ENCODE data around the gene CABLES1.

The CABLES1 gene

DNA sequence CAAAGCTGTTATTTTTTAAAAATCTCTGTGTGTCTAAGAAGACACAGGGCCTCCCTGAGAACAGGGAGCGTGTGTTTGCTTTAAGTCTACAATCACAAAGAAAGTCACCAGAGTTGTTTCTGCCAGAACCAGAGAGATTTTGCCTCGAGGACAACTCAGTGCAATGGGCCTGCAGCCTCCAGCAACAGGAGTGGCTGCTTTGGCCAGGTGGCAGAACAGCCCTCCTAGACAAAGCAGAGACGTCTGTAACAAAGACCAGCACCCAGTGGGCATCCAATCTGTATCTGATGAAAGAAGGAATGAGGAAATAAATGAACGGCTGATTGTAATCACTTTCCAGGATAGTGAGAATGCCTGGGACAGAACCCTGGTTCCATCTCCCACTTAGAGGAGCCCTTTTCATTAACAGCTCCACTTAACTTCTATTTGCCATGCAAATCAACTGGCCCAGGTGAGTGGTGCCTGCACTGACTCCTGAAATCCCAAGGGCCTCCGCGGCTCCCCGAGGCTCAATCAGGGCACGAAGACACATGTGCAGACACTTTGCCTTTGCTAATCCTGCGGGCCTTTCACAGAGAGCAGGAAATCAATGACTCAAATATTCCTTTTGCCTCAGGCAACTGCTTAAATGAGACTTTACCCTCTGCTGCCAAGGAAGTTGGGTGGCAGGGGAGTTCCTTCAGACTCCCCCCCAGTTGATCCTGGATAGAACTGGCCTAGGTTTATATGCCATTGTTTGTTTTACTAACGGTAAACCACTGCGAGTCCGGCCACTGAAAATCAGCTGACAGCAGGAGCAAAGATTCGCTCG, 146.5 kb downstream of the CABLES1 start:
- no peak for TF ChIP-seq EZH2phosphoT487 (conservative IDR thresholded peaks at IDR 0.05; ENCODE audit: low read length)
- TF ChIP-seq, protein P1, sequence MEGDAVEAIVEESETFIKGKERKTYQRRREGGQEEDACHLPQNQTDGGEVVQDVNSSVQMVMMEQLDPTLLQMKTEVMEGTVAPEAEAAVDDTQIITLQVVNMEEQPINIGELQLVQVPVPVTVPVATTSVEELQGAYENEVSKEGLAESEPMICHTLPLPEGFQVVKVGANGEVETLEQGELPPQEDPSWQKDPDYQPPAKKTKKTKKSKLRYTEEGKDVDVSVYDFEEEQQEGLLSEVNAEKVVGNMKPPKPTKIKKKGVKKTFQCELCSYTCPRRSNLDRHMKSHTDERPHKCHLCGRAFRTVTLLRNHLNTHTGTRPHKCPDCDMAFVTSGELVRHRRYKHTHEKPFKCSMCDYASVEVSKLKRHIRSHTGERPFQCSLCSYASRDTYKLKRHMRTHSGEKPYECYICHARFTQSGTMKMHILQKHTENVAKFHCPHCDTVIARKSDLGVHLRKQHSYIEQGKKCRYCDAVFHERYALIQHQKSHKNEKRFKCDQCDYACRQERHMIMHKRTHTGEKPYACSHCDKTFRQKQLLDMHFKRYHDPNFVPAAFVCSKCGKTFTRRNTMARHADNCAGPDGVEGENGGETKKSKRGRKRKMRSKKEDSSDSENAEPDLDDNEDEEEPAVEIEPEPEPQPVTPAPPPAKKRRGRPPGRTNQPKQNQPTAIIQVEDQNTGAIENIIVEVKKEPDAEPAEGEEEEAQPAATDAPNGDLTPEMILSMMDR (IDR thresholded peaks at IDR 0.05; ENCODE audit: insufficient read depth, low read length, poor library complexity, severe bottlenecking) = no peak
- no peaks in the 10 kb centered on the region for H3K36me3 ChIP-seq (ENCODE audit: low read length)
- H3K4me3 ChIP-seq (ENCODE audit: insufficient read depth, low read length, poor library complexity, severe bottlenecking) = no peak overlapping the region
- no peak overlapping the region for H3K9ac ChIP-seq (ENCODE audit: low read length)
- H3K79me2 ChIP-seq (ENCODE audit: insufficient read depth, low read length) = no peaks in the 10 kb centered on the region
- no peaks in the 10 kb centered on the region for H3F3A ChIP-seq (ENCODE audit: insufficient read depth)
- H3K4me2 ChIP-seq (ENCODE audit: low read depth, low read length, poor library complexity, severe bottlenecking) = no peak overlapping the region
- no peaks in the 10 kb centered on the region for H3K27me3 ChIP-seq (ENCODE audit: low read length)
- H2AFZ ChIP-seq (ENCODE audit: low read depth, low read length, severe bottlenecking) = no peak overlapping the region
- H3K9me3 ChIP-seq (ENCODE audit: insufficient read depth, low read length) = no peaks in the 10 kb centered on the region
- no peaks in the 10 kb centered on the region for H4K20me1 ChIP-seq (ENCODE audit: low read depth, low read length)
- no peak overlapping the region for H3K27ac ChIP-seq (ENCODE audit: low read depth, low read length)
- H3K9me2 ChIP-seq (replicated peaks; ENCODE audit: insufficient read depth, low read length) = no peaks in the 10 kb centered on the region

DNA sequence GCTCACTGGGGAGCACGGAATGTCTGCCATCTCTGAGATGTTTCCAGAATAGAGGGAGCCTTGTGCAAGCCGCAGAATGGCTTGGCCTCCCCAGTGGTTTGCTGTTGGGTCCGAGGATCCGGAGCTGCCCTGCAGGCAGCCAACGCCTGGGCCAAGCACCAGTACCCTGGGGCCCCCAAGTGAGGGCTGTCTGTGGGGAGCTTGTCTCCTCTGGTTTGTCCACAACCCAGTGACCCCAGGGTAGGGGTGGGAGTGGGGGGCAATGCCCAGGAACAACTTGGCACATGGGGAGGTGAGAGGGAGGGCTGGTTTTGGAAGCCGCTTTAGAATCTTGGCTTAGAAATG, 147.1 kb downstream of the CABLES1 start:
- Histone ChIP-seq H3K79me2 (ENCODE audit: insufficient read depth, low read length) (no peaks in the 10 kb centered on the region), H3K27me3 (ENCODE audit: low read length) (no peaks in the 10 kb centered on the region), H3K9me2 (replicated peaks; ENCODE audit: insufficient read depth, low read length) (no peaks in the 10 kb centered on the region), H3K36me3 (ENCODE audit: low read length) (no peaks in the 10 kb centered on the region), H2AFZ (ENCODE audit: low read depth, low read length, severe bottlenecking) (no peak overlapping the region), H3K27ac (ENCODE audit: low read depth, low read length) (no peak overlapping the region), H4K20me1 (ENCODE audit: low read depth, low read length) (no peaks in the 10 kb centered on the region), H3K9me3 (ENCODE audit: insufficient read depth, low read length) (no peaks in the 10 kb centered on the region), H3K4me3 (ENCODE audit: insufficient read depth, low read length, poor library complexity, severe bottlenecking) (no peak overlapping the region), H3F3A (ENCODE audit: insufficient read depth) (no peaks in the 10 kb centered on the region), H3K9ac (ENCODE audit: low read length) (no peak overlapping the region), H3K4me2 (ENCODE audit: low read depth, low read length, poor library complexity, severe bottlenecking) (no peak overlapping the region)
- no peak for TF ChIP-seq EZH2phosphoT487 (conservative IDR thresholded peaks at IDR 0.05; ENCODE audit: low read length)
- TF ChIP-seq, protein P1 (IDR thresholded peaks at IDR 0.05; ENCODE audit: insufficient read depth, low read length, poor library complexity, severe bottlenecking) = no peak

DNA sequence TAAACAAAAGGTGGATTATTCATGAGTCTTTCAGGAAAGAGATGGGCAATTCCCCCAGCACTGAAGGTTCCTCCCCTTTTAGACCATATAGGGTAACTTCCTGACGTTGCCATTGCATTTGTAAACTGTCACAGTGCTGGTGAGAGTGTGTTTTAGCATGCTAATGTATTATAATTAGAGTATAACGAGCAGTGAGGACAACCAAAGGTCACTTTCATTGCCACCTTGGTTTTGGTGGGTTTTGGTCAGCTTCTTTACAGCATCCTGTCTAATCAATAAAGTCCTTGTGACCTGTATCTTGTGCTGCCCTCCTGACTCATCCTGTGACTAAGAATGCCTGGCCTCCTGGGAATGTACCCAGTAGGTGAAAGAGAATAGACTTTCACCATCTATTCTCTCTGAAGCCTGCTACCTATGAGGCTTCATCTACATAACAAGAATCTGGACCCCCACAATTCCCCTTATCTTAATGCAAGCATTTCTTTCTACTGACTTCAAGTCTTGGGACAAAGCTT, 148.7 kb downstream of the CABLES1 start:
- Histone ChIP-seq H3K9me2 (replicated peaks; ENCODE audit: insufficient read depth, low read length) (no peaks in the 10 kb centered on the region), H3K4me3 (ENCODE audit: insufficient read depth, low read length, poor library complexity, severe bottlenecking) (no peak overlapping the region), H2AFZ (ENCODE audit: low read depth, low read length, severe bottlenecking) (no peak overlapping the region), H3K9me3 (ENCODE audit: insufficient read depth, low read length) (no peaks in the 10 kb centered on the region), H3K4me2 (ENCODE audit: low read depth, low read length, poor library complexity, severe bottlenecking) (no peak overlapping the region), H3K36me3 (ENCODE audit: low read length) (no peaks in the 10 kb centered on the region), H3K9ac (ENCODE audit: low read length) (no peak overlapping the region), H3K27ac (ENCODE audit: low read depth, low read length) (no peak overlapping the region), H3F3A (ENCODE audit: insufficient read depth) (no peaks in the 10 kb centered on the region), H3K79me2 (ENCODE audit: insufficient read depth, low read length) (no peaks in the 10 kb centered on the region), H4K20me1 (ENCODE audit: low read depth, low read length) (no peaks in the 10 kb centered on the region), H3K27me3 (ENCODE audit: low read length) (no peaks in the 10 kb centered on the region)
- TF ChIP-seq, protein P1 (IDR thresholded peaks at IDR 0.05; ENCODE audit: insufficient read depth, low read length, poor library complexity, severe bottlenecking) = no peak
- TF ChIP-seq EZH2phosphoT487 (conservative IDR thresholded peaks at IDR 0.05; ENCODE audit: low read length) = no peak

Data from SU-DHL-6 (cell line).